IPS-11a (cell line): ENCODE measurements around the gene MED31.
"Not testable (repeated sequence)": the region's sequence is repeated elsewhere in the genome, so short reads cannot be mapped to it uniquely, and the experiment has no call there.

Experiments used
- H3K4me3 ChIP-seq: one replicate; pipeline ENCODE4 v1.5.1; 2013; ENCODE audit warnings: low read depth, low read length, control low read depth

Gene MED31

GRCh38 chr17:6651354-6651918, at the start of gene MED31, which contains the start of gene C17orf100:
TSS of gene MED31 (minus strand) at chr17:6651605. CDS start at chr17:6651528, 77 bp downstream.
TSS of gene C17orf100 (plus strand) at chr17:6651762. CDS start at chr17:6651914, 152 bp downstream.
- H3K4me3 ChIP-seq = peak within 1 kb of the TSS; percentile 95

- no peak overlapping the region for H3K4me3 ChIP-seq
Measured at GRCh38 chr17:6700948-6701307, 49.5 kb upstream of the MED31 start.

GRCh38 chr17:6699997-6700947, 48.9 kb upstream of the MED31 start:
- no peak overlapping the region for H3K4me3 ChIP-seq

- H3K4me3 ChIP-seq = no peak overlapping the region
Measured at GRCh38 chr17:6698004-6698403, 46.6 kb upstream of the MED31 start.

GRCh38 chr17:6696906-6697305, 45.5 kb upstream of the MED31 start:
- H3K4me3 ChIP-seq = no peak overlapping the region

GRCh38 chr17:6695565-6695964, 44.2 kb upstream of the MED31 start:
- H3K4me3 ChIP-seq = no peak overlapping the region

GRCh38 chr17:6695051-6695450, 43.6 kb upstream of the MED31 start:
- H3K4me3 ChIP-seq = no peak overlapping the region

GRCh38 chr17:6691958-6692357, 40.6 kb upstream of the MED31 start:
- not testable (repeated sequence) for H3K4me3 ChIP-seq

GRCh38 chr17:6691546-6691945, 40.1 kb upstream of the MED31 start:
- H3K4me3 ChIP-seq = no peak overlapping the region

- H3K4me3 ChIP-seq = no peak overlapping the region
Measured at GRCh38 chr17:6690641-6691040, 39.2 kb upstream of the MED31 start.

- H3K4me3 ChIP-seq = no peak overlapping the region
Measured at GRCh38 chr17:6688944-6689343, 37.5 kb upstream of the MED31 start.

GRCh38 chr17:6686026-6686425, 34.6 kb upstream of the MED31 start:
- no peak overlapping the region for H3K4me3 ChIP-seq

GRCh38 chr17:6684881-6685767, 33.7 kb upstream of the MED31 start:
- H3K4me3 ChIP-seq = no peak overlapping the region

GRCh38 chr17:6684460-6684783, 33.0 kb upstream of the MED31 start:
- no peak overlapping the region for H3K4me3 ChIP-seq

- H3K4me3 ChIP-seq = no peak overlapping the region
Measured at GRCh38 chr17:6683730-6684459, 32.5 kb upstream of the MED31 start.

- H3K4me3 ChIP-seq = no peak overlapping the region
Measured at GRCh38 chr17:6683081-6683684, 31.8 kb upstream of the MED31 start.

- no peak overlapping the region for H3K4me3 ChIP-seq
Measured at GRCh38 chr17:6682339-6682738, 30.9 kb upstream of the MED31 start.

- no peak overlapping the region for H3K4me3 ChIP-seq
Measured at GRCh38 chr17:6681671-6682070, 30.3 kb upstream of the MED31 start.

- no peak overlapping the region for H3K4me3 ChIP-seq
Measured at GRCh38 chr17:6681176-6681575, 29.8 kb upstream of the MED31 start.

GRCh38 chr17:6679241-6679640, 27.8 kb upstream of the MED31 start:
- no peak overlapping the region for H3K4me3 ChIP-seq
